GM18526 (cell line): ENCODE results near the gene CRHBP.

Source experiments
- POLR2A ChIP-seq: IDR thresholded peaks from 3 replicates; pipeline ENCODE4 v1.6.1; 2011; ENCODE audit not compliant: insufficient read length; ENCODE audit errors: extremely low read depth

CRHBP gene

DNA sequence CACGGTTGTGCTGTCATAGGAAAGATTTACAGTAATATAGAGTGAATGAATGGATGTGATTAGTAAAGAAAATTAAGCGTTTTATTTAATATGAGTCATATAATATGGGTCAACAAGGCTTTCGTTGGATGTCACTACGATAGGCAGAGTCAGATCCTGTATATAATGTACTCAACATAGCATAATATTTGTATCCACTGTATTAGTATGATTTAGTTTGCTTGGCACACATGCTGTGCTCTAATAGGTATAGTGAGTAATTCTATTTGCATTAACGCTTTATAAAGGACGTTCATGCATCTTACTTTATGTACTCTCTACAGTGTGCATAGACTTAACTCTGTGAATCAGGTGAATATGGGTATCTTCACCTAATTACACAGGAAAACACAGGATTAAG is 41.5 kb downstream of the CRHBP start:
- no peak for TF ChIP-seq POLR2A

GRCh38 chr5:76999451-76999850 is 46.6 kb downstream of the CRHBP start:
- TF ChIP-seq POLR2A = no peak

DNA sequence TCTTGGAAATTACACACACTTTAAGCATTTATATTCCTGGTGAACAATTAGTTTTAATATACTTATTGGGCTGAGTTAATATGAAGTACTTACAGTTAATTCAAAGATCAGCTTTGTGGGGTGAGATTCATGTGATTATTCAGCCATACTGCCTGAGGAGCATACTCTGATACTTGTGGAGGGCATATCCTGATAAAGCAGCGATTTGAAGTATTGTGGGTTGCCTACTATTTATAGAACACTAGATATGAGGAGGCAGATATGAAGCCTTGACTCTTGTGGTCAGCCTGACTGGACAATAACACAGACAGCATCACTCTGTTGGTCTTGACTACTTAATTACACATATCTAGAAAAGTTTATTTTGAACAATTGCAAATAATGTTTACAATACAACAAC is 50.4 kb downstream of the CRHBP start:
- no peak for TF ChIP-seq POLR2A

GRCh38 chr5:77006124-77006523 is 53.3 kb downstream of the CRHBP start:
- TF ChIP-seq POLR2A = no peak

GRCh38 chr5:77008413-77008812 is 55.6 kb downstream of the CRHBP start:
- TF ChIP-seq POLR2A = no peak

- TF ChIP-seq POLR2A = no peak
These were observed 57.4 kb downstream of the CRHBP start for GRCh38 chr5:77010243-77010642.

GRCh38 chr5:77011498-77011897 is 58.7 kb downstream of the CRHBP start:
- TF ChIP-seq POLR2A = no peak

DNA sequence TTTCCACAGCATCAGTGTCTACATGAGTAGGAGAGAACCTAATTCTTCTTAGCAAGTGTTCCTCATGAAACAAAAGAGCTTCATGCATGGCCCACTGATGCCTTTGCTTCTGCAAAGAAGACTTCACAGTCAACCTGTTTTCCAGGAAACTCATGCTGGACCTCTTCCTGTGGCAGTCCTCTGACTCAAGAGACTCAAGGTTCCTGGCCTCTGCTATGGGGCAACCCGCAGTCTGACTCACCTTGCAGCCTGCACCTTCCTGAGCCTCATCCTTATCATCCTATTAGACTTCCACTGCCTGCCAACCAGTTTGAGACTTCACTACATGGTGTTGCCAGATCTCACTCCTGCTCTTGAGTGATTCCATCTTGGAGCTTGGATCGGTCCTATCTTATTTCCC is 59.8 kb downstream of the CRHBP start:
- TF ChIP-seq POLR2A = no peak

- no peak for TF ChIP-seq POLR2A
These were observed 63.2 kb downstream of the CRHBP start for GRCh38 chr5:77015938-77016569.

DNA sequence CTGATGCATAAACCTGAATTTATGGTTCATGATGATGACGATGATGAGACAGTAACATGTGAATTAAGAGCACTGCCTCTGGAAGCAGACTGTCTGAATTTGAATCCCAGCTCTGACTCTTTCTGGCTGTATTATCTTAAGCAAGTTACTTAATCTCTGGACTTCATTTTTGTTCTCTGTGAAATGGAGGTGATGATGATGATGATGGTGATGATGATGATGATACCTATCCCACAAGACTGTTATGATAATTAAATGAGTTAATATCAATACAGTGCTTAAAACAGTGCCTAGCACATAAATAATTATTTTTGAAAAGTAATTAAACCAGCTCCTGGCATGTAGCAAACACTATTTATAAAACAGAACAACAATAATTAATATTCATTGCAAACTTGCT is 64.1 kb downstream of the CRHBP start:
- no peak for TF ChIP-seq POLR2A

DNA sequence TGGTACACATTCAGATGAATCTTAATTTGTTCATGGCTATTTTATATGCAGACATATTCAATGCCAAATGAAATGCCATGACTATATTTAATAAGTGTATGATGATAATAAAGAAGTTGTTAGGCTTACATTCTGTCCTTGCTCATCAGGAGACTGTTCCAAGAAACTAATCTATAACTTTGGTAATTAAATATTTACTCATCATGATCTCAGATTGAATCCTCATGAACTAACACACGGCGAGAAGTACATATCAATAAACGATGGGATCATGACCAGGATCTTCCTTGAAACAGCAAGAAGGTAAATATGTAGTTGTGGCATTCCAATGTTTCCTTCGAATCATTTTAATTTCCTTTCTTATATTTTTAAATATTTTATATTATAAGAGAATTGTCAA is 64.8 kb downstream of the CRHBP start:
- TF ChIP-seq POLR2A = no peak
